Breast epithelium (tissue), 3 donors: ENCODE results near the gene CD79B.
"Not testable (repeated sequence)": the region's sequence is repeated elsewhere in the genome, so short reads cannot be mapped to it uniquely, and the experiment has no call there.

Experiments used
- POLR2A ChIP-seq: fragments of 450-650 bp; IDR thresholded peaks from one replicate; pipeline ENCODE4 v1.6.1; 2016; ENCODE audit warnings: antibody characterized with exemption, mild to moderate bottlenecking, moderate library complexity
- POLR2AphosphoS5 ChIP-seq, 3 donors: sonication (generic); formaldehyde crosslinking; IDR thresholded peaks; one replicate each; pipeline ENCODE4 v1.6.1; 2017; ENCODE audit warnings: antibody characterized with exemption in 3 of 3
- TF ChIP-seq, protein P1 (sequence below), 3 donors: fragments of 450-650 bp; IDR thresholded peaks; one replicate each; pipeline ENCODE4 v1.5.1; 2016 to 2017; ENCODE audit warnings: antibody characterized with exemption in 3 of 3, mild to moderate bottlenecking in 3 of 3, moderate library complexity in 3 of 3

- TF ChIP-seq POLR2AphosphoS5 (IDR thresholded peaks at IDR 0.05); POLR2A: not testable (repeated sequence)
- TF ChIP-seq, protein P1, sequence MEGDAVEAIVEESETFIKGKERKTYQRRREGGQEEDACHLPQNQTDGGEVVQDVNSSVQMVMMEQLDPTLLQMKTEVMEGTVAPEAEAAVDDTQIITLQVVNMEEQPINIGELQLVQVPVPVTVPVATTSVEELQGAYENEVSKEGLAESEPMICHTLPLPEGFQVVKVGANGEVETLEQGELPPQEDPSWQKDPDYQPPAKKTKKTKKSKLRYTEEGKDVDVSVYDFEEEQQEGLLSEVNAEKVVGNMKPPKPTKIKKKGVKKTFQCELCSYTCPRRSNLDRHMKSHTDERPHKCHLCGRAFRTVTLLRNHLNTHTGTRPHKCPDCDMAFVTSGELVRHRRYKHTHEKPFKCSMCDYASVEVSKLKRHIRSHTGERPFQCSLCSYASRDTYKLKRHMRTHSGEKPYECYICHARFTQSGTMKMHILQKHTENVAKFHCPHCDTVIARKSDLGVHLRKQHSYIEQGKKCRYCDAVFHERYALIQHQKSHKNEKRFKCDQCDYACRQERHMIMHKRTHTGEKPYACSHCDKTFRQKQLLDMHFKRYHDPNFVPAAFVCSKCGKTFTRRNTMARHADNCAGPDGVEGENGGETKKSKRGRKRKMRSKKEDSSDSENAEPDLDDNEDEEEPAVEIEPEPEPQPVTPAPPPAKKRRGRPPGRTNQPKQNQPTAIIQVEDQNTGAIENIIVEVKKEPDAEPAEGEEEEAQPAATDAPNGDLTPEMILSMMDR (IDR thresholded peaks at IDR 0.05): not testable (repeated sequence)
Observed at GRCh38 chr17:63903787-63904201, 28.3 kb downstream of the CD79B start.
